Trophoblast cell (in vitro differentiated cells and primary cell): ENCODE results near the gene C14orf132.

ENCODE experiments used
- DNase-seq, 2 donors: peaks; one replicate each; pipeline ENCODE4 v3.0.0-alpha.2; 2016
- H2AFZ ChIP-seq: 2 replicates; pipeline ENCODE4 v1.6.1; 2013; ENCODE audit warnings: low read length, moderate library complexity, mild to moderate bottlenecking; ENCODE audit not compliant: insufficient read depth, poor library complexity
- H2AK5ac ChIP-seq: 2 replicates; pipeline ENCODE4 v1.6.1; 2013; ENCODE audit warnings: mild to moderate bottlenecking, low read length
- H2BK120ac ChIP-seq: 2 replicates; pipeline ENCODE4 v1.6.1; 2013; ENCODE audit warnings: low read length, mild to moderate bottlenecking, moderate library complexity; ENCODE audit not compliant: insufficient read depth, poor library complexity
- H2BK12ac ChIP-seq: 2 replicates; pipeline ENCODE4 v1.6.1; 2013; ENCODE audit warnings: mild to moderate bottlenecking, low read length, moderate library complexity
- H2BK5ac ChIP-seq: 2 replicates; pipeline ENCODE4 v1.6.1; 2013; ENCODE audit warnings: low read length, low read depth, moderate library complexity, mild to moderate bottlenecking; ENCODE audit not compliant: poor library complexity
- H3K14ac ChIP-seq: 2 replicates; pipeline ENCODE4 v1.6.1; 2013; ENCODE audit warnings: mild to moderate bottlenecking, low read length
- H3K18ac ChIP-seq: 2 replicates; pipeline ENCODE4 v1.6.1; 2013; ENCODE audit warnings: mild to moderate bottlenecking, low read length
- H3K23ac ChIP-seq: 2 replicates; pipeline ENCODE4 v1.6.1; 2013; ENCODE audit warnings: low read length
- H3K27ac ChIP-seq: 2 replicates; pipeline ENCODE4 v1.5.1; 2013; ENCODE audit warnings: low read depth, mild to moderate bottlenecking, inconsistent platforms, low read length, moderate library complexity
- H3K27me3 ChIP-seq: 2 replicates; pipeline ENCODE4 v1.6.1; 2013; ENCODE audit warnings: inconsistent platforms, mild to moderate bottlenecking, low read length, moderate library complexity; ENCODE audit not compliant: insufficient read depth
- H3K36me3 ChIP-seq, 2 experiments: 1 replicate in 1 of 2; 2 replicates in 1 of 2; pipeline ENCODE4 v1.6.1; 2013; ENCODE audit warnings: low read length in 2 of 2, mild to moderate bottlenecking in 2 of 2, moderate library complexity in 1 of 2; ENCODE audit not compliant: insufficient read depth in 2 of 2, control insufficient read depth in 1 of 2
- H3K4ac ChIP-seq: 2 replicates; pipeline ENCODE4 v1.6.1; 2013; ENCODE audit warnings: low read depth, mild to moderate bottlenecking, low read length, moderate library complexity
- H3K4me1 ChIP-seq, 2 experiments: 1 replicate in 1 of 2; 2 replicates in 1 of 2; pipeline ENCODE4 v1.6.1; 2013; ENCODE audit warnings: low read length in 2 of 2, mild to moderate bottlenecking in 2 of 2, moderate library complexity in 1 of 2; ENCODE audit not compliant: insufficient read depth in 2 of 2, control insufficient read depth in 1 of 2
- H3K4me2 ChIP-seq: 2 replicates; pipeline ENCODE4 v1.6.1; 2013; ENCODE audit warnings: inconsistent platforms, mild to moderate bottlenecking, low read length, moderate library complexity
- H3K4me3 ChIP-seq: 2 replicates; pipeline ENCODE4 v1.5.1; 2013; ENCODE audit warnings: mild to moderate bottlenecking, low read depth, low read length, inconsistent platforms
- H3K79me1 ChIP-seq: one replicate; pipeline ENCODE4 v1.6.1; 2013; ENCODE audit warnings: low read length
- H3K79me2 ChIP-seq: 2 replicates; pipeline ENCODE4 v1.6.1; 2013; ENCODE audit warnings: low read length, mild to moderate bottlenecking; ENCODE audit not compliant: control insufficient read depth, insufficient read depth, poor library complexity
- H3K9ac ChIP-seq: 2 replicates; pipeline ENCODE4 v1.6.1; 2013; ENCODE audit warnings: mild to moderate bottlenecking, low read length
- H3K9me3 ChIP-seq: 2 replicates; pipeline ENCODE4 v1.6.1; 2013; ENCODE audit warnings: low read depth, mild to moderate bottlenecking, control low read depth, inconsistent platforms, low read length; ENCODE audit not compliant: insufficient read depth
- H4K12ac ChIP-seq: 2 replicates; pipeline ENCODE4 v1.6.1; 2013; ENCODE audit warnings: low read depth, mild to moderate bottlenecking, low read length, moderate library complexity
- H4K8ac ChIP-seq: 2 replicates; pipeline ENCODE4 v1.6.1; 2013; ENCODE audit warnings: low read depth, mild to moderate bottlenecking, low read length, moderate library complexity
- H4K91ac ChIP-seq: one replicate; pipeline ENCODE4 v1.6.1; 2013; ENCODE audit warnings: low read depth, mild to moderate bottlenecking, low read length, moderate library complexity
- WGBS: extraction: QIAGEN DNeasy Blood & Tissue Kit; methylation state at CpG from one replicate; pipeline ENCODE4 v1.1.7; 2013; ENCODE audit warnings: missing lambda C conversion rate; ENCODE audit not compliant: insufficient read length, insufficient coverage; ENCODE audit errors: extremely low coverage; 5-methylcytosine and 5-hydroxymethylcytosine counted together

The C14orf132 gene

DNA sequence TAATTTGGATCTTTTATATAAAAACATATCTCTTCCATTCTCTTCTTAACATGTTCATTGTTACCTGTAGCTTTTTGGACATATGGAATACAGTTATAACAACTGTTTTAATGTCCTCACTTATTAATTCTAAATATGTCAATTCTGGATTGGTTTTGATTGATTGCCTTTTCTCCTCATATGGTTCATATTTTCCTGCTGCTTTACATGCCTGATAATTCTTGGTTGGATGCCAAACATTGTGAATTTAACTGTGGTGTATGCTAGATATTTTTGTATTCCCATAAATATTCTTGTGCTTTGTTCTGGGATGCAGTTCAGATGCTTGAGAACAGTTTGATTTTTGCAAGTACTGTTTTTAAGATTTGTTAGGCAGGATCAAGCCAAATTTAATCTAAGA, 10.8 kb downstream of the C14orf132 start:
- no peaks in the 10 kb centered on the region for H3K79me1 ChIP-seq
- no peaks in the 10 kb centered on the region for H3K36me3 ChIP-seq
- H3K4ac ChIP-seq, result no peak overlapping the region
- H3K4me3 ChIP-seq, result no peak overlapping the region
- H3K27ac ChIP-seq, result no peak overlapping the region
- H3K27me3 ChIP-seq, result no peaks in the 10 kb centered on the region
- H2BK120ac ChIP-seq, result no peak overlapping the region
- no peak overlapping the region for H3K9ac ChIP-seq
- H4K8ac ChIP-seq, result no peak overlapping the region
- no peaks in the 10 kb centered on the region for H3K79me2 ChIP-seq
- no peaks in the 10 kb centered on the region for H3K9me3 ChIP-seq
- no peak for DNase-seq
- H3K23ac ChIP-seq, result no peak overlapping the region
- no peak overlapping the region for H4K91ac ChIP-seq
- no peak overlapping the region for H2AFZ ChIP-seq
- H2AK5ac ChIP-seq, result no peak overlapping the region
- H2BK12ac ChIP-seq, result no peak overlapping the region
- no peak overlapping the region for H3K18ac ChIP-seq
- H3K4me2 ChIP-seq, result no peak overlapping the region
- no peak overlapping the region for H2BK5ac ChIP-seq
- no peak overlapping the region for H4K12ac ChIP-seq
- H3K4me1 ChIP-seq, result peaks cover 0 to 7% of the 10 kb centered on the region in 2 experiments
- H3K14ac ChIP-seq, result no peak overlapping the region

DNA sequence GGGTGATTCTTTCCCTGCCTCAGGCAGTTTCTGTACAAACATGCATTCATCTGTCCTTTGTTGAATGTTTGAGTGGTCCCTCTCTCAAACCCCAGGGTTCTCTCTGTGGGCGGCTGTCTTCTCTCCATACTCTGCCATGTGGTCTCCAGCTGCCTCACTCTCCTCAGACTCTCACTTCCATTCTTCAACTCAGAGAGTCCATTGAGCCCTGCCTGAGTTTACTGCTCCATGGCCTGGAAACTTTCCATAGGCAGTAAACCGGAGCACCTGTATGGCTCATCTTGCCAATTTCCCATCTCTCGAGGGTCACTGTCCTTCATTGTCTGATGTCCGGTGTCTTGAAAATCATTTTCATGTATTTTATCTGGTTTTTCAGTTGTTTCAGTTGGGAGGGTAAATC, 11.3 kb downstream of the C14orf132 start:
- no peak overlapping the region for H4K12ac ChIP-seq
- no peaks in the 10 kb centered on the region for H3K27me3 ChIP-seq
- H2AFZ ChIP-seq, result no peak overlapping the region
- H4K91ac ChIP-seq, result no peak overlapping the region
- no peak overlapping the region for H4K8ac ChIP-seq
- no peak overlapping the region for H3K27ac ChIP-seq
- H3K79me1 ChIP-seq, result no peaks in the 10 kb centered on the region
- H3K18ac ChIP-seq, result no peak overlapping the region
- no peak overlapping the region for H3K9ac ChIP-seq
- H3K4ac ChIP-seq, result no peak overlapping the region
- no peaks in the 10 kb centered on the region for H3K79me2 ChIP-seq
- WGBS, result no CpG with 5 or more reads among the region's 4 CpGs
- H2BK12ac ChIP-seq, result no peak overlapping the region
- no peak overlapping the region for H3K14ac ChIP-seq
- no peaks in the 10 kb centered on the region for H3K36me3 ChIP-seq
- H2BK120ac ChIP-seq, result no peak overlapping the region
- H3K4me1 ChIP-seq, result peaks cover 0 to 8% of the 10 kb centered on the region in 2 experiments
- H3K4me2 ChIP-seq, result no peak overlapping the region
- H3K4me3 ChIP-seq, result no peak overlapping the region
- no peaks in the 10 kb centered on the region for H3K9me3 ChIP-seq
- H3K23ac ChIP-seq, result no peak overlapping the region
- no peak overlapping the region for H2BK5ac ChIP-seq
- H2AK5ac ChIP-seq, result no peak overlapping the region
- no peak for DNase-seq

DNA sequence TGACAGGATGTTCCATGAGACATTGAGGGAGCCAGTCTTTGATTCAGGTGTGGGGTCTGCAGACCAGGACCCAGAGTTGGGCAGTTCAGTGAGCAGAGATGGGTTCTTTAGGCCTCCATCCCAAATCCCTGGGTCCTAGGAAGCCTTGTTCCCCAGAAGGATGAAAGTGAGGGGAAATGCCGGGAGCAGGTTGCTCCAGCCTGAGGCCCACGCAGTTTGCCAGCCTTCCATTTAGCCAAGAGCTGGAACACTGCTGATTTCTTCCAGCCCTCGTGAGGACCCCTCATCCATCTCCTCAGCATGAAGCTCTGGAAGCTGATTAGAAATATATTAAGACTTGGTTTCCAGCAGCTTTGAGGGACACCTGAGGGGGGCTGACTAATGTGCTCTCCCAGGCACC, 12.1 kb downstream of the C14orf132 start:
- no peak overlapping the region for H3K9ac ChIP-seq
- H3K14ac ChIP-seq, result no peak overlapping the region
- no peak overlapping the region for H2BK120ac ChIP-seq
- H3K4ac ChIP-seq, result no peak overlapping the region
- DNase-seq, result no peak
- H3K79me1 ChIP-seq, result no peaks in the 10 kb centered on the region
- H4K8ac ChIP-seq, result no peak overlapping the region
- peaks cover 0 to 8% of the 10 kb centered on the region in 2 experiments for H3K4me1 ChIP-seq
- no peak overlapping the region for H2BK12ac ChIP-seq
- H4K12ac ChIP-seq, result no peak overlapping the region
- H3K4me3 ChIP-seq, result no peak overlapping the region
- no peak overlapping the region for H3K18ac ChIP-seq
- H3K36me3 ChIP-seq, result no peaks in the 10 kb centered on the region
- H2AFZ ChIP-seq, result no peak overlapping the region
- H3K79me2 ChIP-seq, result no peaks in the 10 kb centered on the region
- no peak overlapping the region for H4K91ac ChIP-seq
- no peak overlapping the region for H3K4me2 ChIP-seq
- no peak overlapping the region for H3K27ac ChIP-seq
- no peaks in the 10 kb centered on the region for H3K9me3 ChIP-seq
- no peak overlapping the region for H2BK5ac ChIP-seq
- no peak overlapping the region for H3K23ac ChIP-seq
- WGBS, result no CpG with 5 or more reads among the region's 3 CpGs
- no peak overlapping the region for H2AK5ac ChIP-seq
- H3K27me3 ChIP-seq, result no peaks in the 10 kb centered on the region

DNA sequence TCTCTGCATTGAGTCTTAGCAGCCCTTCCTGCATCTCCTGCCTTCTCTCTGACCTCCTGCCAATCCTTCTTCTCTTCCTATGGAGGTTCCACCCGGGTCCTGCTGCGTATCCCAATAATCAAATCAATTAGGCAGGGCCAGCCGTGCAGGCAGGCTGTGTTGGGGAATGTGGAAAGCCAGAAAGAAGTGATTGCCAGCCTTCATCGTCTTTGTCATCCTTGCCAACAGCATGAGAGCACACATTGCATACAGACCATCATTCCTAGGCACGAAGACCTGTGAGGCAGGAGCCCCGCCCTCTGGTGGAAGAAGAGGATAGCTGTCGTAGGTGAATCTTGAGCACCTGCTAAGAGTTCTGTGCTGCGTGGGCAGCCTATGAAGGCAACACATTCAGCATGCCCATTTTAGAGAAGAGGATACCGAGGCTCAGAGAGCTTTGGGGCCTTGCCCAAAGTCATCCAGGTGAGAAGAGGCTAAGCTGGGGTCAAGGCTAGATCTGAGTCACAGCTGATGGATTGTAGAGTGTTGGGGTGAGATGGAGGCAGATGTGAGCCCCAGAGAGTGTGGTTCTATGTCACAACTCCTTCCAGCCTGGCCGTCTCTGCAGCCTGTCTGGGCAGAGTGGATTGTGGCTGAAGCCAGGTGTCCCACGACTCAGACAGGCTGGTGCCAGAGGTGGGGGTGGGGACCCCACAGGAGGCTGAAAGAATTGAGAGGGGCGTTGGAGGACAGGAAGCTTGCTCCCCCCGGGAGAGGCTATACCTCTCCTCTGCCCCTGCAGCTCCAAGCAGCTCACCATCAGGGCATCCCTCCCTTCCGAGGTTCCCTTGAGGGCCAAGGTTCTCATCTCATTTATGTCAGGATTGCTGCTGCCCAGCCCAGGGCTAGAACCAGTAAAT, 12.7 kb downstream of the C14orf132 start:
- H3K4me1 ChIP-seq, result peaks cover 0 to 8% of the 10 kb centered on the region in 2 experiments
- no CpG with 5 or more reads among the region's 14 CpGs for WGBS

More for the DNA sequence above, 12.7 kb downstream of the C14orf132 start:
- Histone ChIP-seq H4K8ac (no peak overlapping the region), H3K14ac (no peak overlapping the region), H2BK12ac (no peak overlapping the region), H3K9me3 (no peaks in the 10 kb centered on the region), H2AK5ac (no peak overlapping the region), H3K9ac (no peak overlapping the region), H3K36me3 (no peaks in the 10 kb centered on the region), H3K27ac (no peak overlapping the region), H2BK120ac (no peak overlapping the region), H4K91ac (no peak overlapping the region), H3K4me2 (no peak overlapping the region), H2BK5ac (no peak overlapping the region), H3K27me3 (no peaks in the 10 kb centered on the region), H4K12ac (no peak overlapping the region), H3K79me1 (no peaks in the 10 kb centered on the region), H3K79me2 (no peaks in the 10 kb centered on the region), H3K18ac (no peak overlapping the region), H3K23ac (no peak overlapping the region), H2AFZ (no peak overlapping the region), H3K4ac (no peak overlapping the region), H3K4me3 (no peak overlapping the region)
- peak in 1 of 2 donors; percentile 62 for DNase-seq
